IPS DF 6.9 (cell line): ENCODE results near the gene TEX52.
A peak's percentile ranks its signal among the peaks of the same experiment; 100 is the strongest.
"Not testable (repeated sequence)": the region's sequence is repeated elsewhere in the genome, so short reads cannot be mapped to it uniquely, and the experiment has no call there.

ENCODE experiments used
- DNase-seq: peaks from one replicate; pipeline ENCODE4 v3.0.0-alpha.2; 2013; ENCODE audit warnings: low read depth, low spot score
- H3K27ac ChIP-seq: one replicate; pipeline ENCODE4 v1.5.1; 2013; ENCODE audit warnings: low read length, control low read depth
- H3K27me3 ChIP-seq: 2 replicates; pipeline ENCODE4 v1.6.1; 2013; ENCODE audit warnings: mild to moderate bottlenecking, low read length; ENCODE audit not compliant: control insufficient read depth, insufficient read depth
- H3K36me3 ChIP-seq: 2 replicates; pipeline ENCODE4 v1.6.1; 2013; ENCODE audit warnings: low read length; ENCODE audit not compliant: control insufficient read depth, insufficient read depth
- H3K4me1 ChIP-seq: 2 replicates; pipeline ENCODE4 v1.6.1; 2013; ENCODE audit warnings: low read length; ENCODE audit not compliant: control insufficient read depth, insufficient read depth
- H3K4me3 ChIP-seq: 2 replicates; pipeline ENCODE4 v1.5.1; 2013; ENCODE audit warnings: mild to moderate bottlenecking, low read length
- H3K9me3 ChIP-seq: 2 replicates; pipeline ENCODE4 v1.6.1; 2013; ENCODE audit warnings: low read length, inconsistent platforms; ENCODE audit not compliant: control insufficient read depth, insufficient read depth
- WGBS: extraction: QIAGEN DNeasy Blood & Tissue Kit; methylation state at CpG from one replicate; pipeline ENCODE4 v1.1.7; 2013; ENCODE audit warnings: mixed read lengths, missing lambda C conversion rate; ENCODE audit not compliant: insufficient read length, insufficient coverage; 5-methylcytosine and 5-hydroxymethylcytosine counted together

TEX52 gene

GRCh38 chr12:2864198-2864597 is 7.4 kb upstream of the TEX52 start:
- peaks cover 40% of the 10 kb centered on the region for H3K36me3 ChIP-seq

GRCh38 chr12:2863402-2863801 is 6.6 kb upstream of the TEX52 start:
- WGBS = no CpG with 5 or more reads among the region's 7 CpGs
- not testable (repeated sequence) for H3K27ac ChIP-seq, H3K27me3 ChIP-seq, H3K4me1 ChIP-seq, DNase-seq, H3K4me3 ChIP-seq, H3K9me3 ChIP-seq
- peaks cover 41% of the 10 kb centered on the region for H3K36me3 ChIP-seq

More at GRCh38 chr12:2864198-2864597, 7.4 kb upstream of the TEX52 start:
- no CpG with 5 or more reads among the region's 9 CpGs for WGBS
- no peaks in the 10 kb centered on the region for H3K27me3 ChIP-seq
- H3K27ac ChIP-seq = no peak overlapping the region
- no peak for DNase-seq
- H3K9me3 ChIP-seq = no peaks in the 10 kb centered on the region
- H3K4me1 ChIP-seq = no peaks in the 10 kb centered on the region
- H3K4me3 ChIP-seq = no peak overlapping the region

- peaks cover 38% of the 10 kb centered on the region for H3K36me3 ChIP-seq
- no peaks in the 10 kb centered on the region for H3K9me3 ChIP-seq
- no peak overlapping the region for H3K4me3 ChIP-seq
- no peaks in the 10 kb centered on the region for H3K27me3 ChIP-seq
- no peak for DNase-seq
- no CpG with 5 or more reads among the region's 7 CpGs for WGBS
- no peaks in the 10 kb centered on the region for H3K4me1 ChIP-seq
- H3K27ac ChIP-seq = no peak overlapping the region
Observed at GRCh38 chr12:2862876-2863275, 6.0 kb upstream of the TEX52 start.

GRCh38 chr12:2860170-2860569 is 3.3 kb upstream of the TEX52 start:
- DNase-seq = no peak

GRCh38 chr12:2858944-2859421 is 2.1 kb upstream of the TEX52 start:
- Histone ChIP-seq H3K9me3 (no peaks in the 10 kb centered on the region), H3K36me3 (peaks cover 15% of the 10 kb centered on the region; the same call in 1 of the 2 replicates), H3K27me3 (no peaks in the 10 kb centered on the region), H3K4me3 (no peak overlapping the region), H3K27ac (no peak overlapping the region), H3K4me1 (no peaks in the 10 kb centered on the region)
- no CpG with 5 or more reads among the region's 12 CpGs for WGBS
- DNase-seq = no peak

More at GRCh38 chr12:2860170-2860569, 3.3 kb upstream of the TEX52 start:
- Histone ChIP-seq H3K27me3 (no peaks in the 10 kb centered on the region), H3K4me1 (no peaks in the 10 kb centered on the region), H3K36me3 (peaks cover 27% of the 10 kb centered on the region), H3K4me3 (no peak overlapping the region), H3K9me3 (no peaks in the 10 kb centered on the region), H3K27ac (no peak overlapping the region)

GRCh38 chr12:2858334-2858733 is 1.5 kb upstream of the TEX52 start:
- no CpG with 5 or more reads among the region's 2 CpGs for WGBS
- Histone ChIP-seq H3K27me3 (no peaks in the 10 kb centered on the region), H3K4me1 (no peaks in the 10 kb centered on the region), H3K9me3 (no peaks in the 10 kb centered on the region), H3K4me3 (no peak overlapping the region), H3K36me3 (peaks cover 15% of the 10 kb centered on the region; the same call in 1 of the 2 replicates), H3K27ac (no peak overlapping the region)
- DNase-seq = no peak

- H3K27ac ChIP-seq = no peak overlapping the region
- WGBS = no CpG with 5 or more reads among the region's 7 CpGs
- H3K4me3 ChIP-seq = no peak overlapping the region
- no peaks in the 10 kb centered on the region for H3K4me1 ChIP-seq
- H3K9me3 ChIP-seq = no peaks in the 10 kb centered on the region
- DNase-seq = no peak
- peaks cover 10% of the 10 kb centered on the region; the same call in 1 of the 2 replicates for H3K36me3 ChIP-seq
- no peaks in the 10 kb centered on the region for H3K27me3 ChIP-seq
Observed at GRCh38 chr12:2857576-2857975, 737 bp upstream of the TEX52 start.

- no peaks in the 10 kb centered on the region for H3K9me3 ChIP-seq
- no peak for DNase-seq
- peaks cover 10% of the 10 kb centered on the region; the same call in 1 of the 2 replicates for H3K36me3 ChIP-seq
- no peak overlapping the region for H3K27ac ChIP-seq
- no peak overlapping the region for H3K4me3 ChIP-seq
- WGBS = no CpG with 5 or more reads among the region's 3 CpGs
- no peaks in the 10 kb centered on the region for H3K27me3 ChIP-seq
- H3K4me1 ChIP-seq = no peaks in the 10 kb centered on the region
Observed at GRCh38 chr12:2856051-2856450, 788 bp downstream of the TEX52 start.

- no CpG with 5 or more reads among the region's 7 CpGs for WGBS
- no peak overlapping the region for H3K4me3 ChIP-seq
- peaks cover 10% of the 10 kb centered on the region; the same call in 1 of the 2 replicates for H3K36me3 ChIP-seq
- H3K9me3 ChIP-seq = no peaks in the 10 kb centered on the region
- H3K27me3 ChIP-seq = no peaks in the 10 kb centered on the region
- DNase-seq = no peak
- H3K27ac ChIP-seq = no peak overlapping the region
- H3K4me1 ChIP-seq = no peaks in the 10 kb centered on the region
Observed at GRCh38 chr12:2855546-2855945, 1.3 kb downstream of the TEX52 start.

GRCh38 chr12:2854669-2855453 is 2.0 kb downstream of the TEX52 start:
- H3K36me3 ChIP-seq = peaks cover 10% of the 10 kb centered on the region; the same call in 1 of the 2 replicates
- no CpG with 5 or more reads among the region's 25 CpGs for WGBS
- no peak for DNase-seq
- no peaks in the 10 kb centered on the region for H3K4me1 ChIP-seq
- no peaks in the 10 kb centered on the region for H3K9me3 ChIP-seq
- no peak overlapping the region for H3K27ac ChIP-seq
- no peak overlapping the region for H3K4me3 ChIP-seq
- H3K27me3 ChIP-seq = no peaks in the 10 kb centered on the region

- no peak overlapping the region for H3K27ac ChIP-seq
- no peaks in the 10 kb centered on the region for H3K27me3 ChIP-seq
- H3K4me1 ChIP-seq = no peaks in the 10 kb centered on the region
- DNase-seq = peak; percentile 81
- H3K9me3 ChIP-seq = no peaks in the 10 kb centered on the region
- WGBS = no CpG with 5 or more reads among the region's 11 CpGs
- 0 out of 2 replicates have a peak, but pooled peaks cover 2% of the 10 kb centered on the region for H3K36me3 ChIP-seq
- H3K4me3 ChIP-seq = no peak overlapping the region
Observed at GRCh38 chr12:2853626-2854025, 3.2 kb downstream of the TEX52 start.
